AG08396 (cell line): Measurements from ENCODE around the gene CFAP20.
"Not testable (repeated sequence)": the region's sequence is repeated elsewhere in the genome, so short reads cannot be mapped to it uniquely, and the experiment has no call there.

ENCODE experiments used
- DNase-seq: peaks from one replicate; pipeline ENCODE4 v3.0.0; 2012; ENCODE audit warnings: low spot score, mixed read lengths

The CFAP20 gene

DNA sequence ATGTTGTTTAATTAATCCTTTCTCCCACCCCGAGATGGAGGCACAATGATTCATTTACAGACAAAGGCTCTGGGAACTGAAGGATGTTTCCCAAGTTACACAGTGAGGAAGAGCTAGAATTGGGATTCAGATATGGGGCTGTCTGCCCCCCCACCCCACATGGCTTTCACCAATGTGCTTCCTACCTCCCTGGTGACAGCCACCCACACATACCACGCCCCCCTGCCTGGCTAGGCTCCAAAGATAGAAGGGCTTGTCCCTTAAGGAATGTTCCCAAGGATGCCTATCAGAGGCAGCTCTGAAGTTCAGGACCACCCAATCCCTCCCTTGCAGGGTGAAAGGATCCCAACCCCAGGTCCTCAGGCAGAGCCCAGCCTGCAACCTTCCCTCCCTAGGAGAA, 32.9 kb downstream of the CFAP20 start:
- DNase-seq, result no peak

DNA sequence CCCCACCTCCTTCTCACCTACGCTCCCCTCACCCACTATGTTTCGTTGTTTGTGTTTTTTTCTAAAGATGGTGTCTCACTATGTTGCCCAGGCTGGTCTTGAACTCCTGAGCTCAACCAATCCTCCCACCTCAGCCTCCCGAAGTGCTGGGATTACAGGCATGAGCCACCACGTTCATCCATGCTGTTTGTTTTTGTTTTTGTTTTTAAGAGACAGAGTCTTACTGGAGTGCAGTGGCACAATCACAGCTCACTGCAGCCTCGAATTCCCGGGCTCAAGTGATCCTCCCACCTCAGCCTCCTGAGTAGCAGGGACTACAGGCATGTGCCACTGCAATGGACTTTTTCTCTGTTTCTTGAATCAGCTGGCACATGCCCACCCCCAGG, 33.6 kb downstream of the CFAP20 start:
- DNase-seq, result not testable (repeated sequence)

DNA sequence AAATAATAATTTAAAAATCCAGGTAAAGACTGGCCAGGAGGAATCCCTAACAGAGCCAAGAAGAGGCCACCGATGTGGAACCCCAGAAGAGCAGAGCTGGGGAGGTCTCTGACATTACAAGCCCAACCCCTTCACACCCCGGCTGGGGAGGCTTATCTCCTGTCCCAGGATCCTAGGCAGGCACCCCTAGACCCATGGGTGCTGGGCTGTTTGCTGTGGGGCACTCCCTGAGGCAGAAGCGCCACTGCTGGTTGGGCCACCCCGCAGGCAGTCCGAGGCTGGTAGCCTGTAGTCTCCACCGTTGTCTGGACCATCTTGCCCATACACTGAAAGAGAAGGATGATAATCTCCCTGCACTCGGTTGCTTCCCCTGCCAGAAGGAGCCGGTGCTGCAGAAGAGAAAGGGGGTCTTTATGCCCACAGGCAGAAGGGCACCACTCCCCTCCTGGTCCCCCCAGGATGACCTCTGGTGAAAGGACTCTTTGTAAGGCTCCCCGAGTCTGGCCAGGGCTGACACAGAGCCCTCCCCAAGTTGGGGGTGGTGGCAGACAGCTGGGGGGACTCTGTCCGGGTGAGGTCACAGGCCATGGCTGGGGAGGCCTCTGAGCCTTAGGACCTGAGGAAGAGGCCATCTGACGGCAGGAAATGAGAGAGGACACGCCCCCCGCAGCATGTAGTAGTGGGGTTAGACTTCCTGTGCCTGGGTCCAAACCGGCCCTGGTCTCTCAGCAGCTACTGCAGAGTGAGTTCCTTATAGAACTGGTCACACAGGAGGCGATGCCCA, 34.2 kb downstream of the CFAP20 start:
- no peak for DNase-seq

DNA sequence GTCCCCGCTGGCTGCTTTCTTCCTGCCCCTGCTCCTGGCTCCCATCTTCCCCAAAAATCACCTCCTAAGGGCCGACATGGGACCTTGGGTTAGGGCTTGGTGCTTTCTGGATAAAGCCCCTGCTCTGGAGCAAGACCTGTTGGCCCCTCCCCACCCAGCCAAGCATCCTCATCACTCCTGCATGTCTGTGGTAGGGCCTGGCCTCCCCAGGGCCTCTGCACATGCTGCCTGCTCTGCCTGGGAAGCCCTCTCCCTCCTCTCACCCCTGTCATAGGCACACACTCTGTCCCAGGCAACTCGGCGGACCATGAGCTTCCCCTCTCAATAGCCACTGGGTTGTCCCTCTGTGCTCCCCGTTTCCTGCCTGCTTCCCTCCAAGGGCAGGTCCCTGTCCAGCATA, 35.2 kb downstream of the CFAP20 start:
- DNase-seq, result no peak

DNA sequence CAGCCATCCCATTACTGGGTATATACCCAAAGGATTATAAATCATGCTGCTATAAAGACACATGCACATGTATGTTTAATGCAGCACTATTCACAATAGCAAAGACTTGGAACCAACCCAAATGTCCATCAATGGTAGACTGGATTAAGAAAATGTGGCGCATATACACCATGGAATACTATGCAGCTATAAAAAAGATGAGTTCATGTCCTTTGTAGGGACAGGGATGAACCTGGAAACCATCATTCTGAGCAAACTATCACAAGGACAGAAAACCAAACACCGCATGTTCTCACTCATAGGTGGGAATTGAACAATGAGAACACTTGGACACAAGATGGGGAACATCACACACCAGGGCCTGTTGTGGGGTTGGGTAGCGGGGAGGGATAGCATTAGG, 38.8 kb downstream of the CFAP20 start:
- not testable (repeated sequence) for DNase-seq

DNA sequence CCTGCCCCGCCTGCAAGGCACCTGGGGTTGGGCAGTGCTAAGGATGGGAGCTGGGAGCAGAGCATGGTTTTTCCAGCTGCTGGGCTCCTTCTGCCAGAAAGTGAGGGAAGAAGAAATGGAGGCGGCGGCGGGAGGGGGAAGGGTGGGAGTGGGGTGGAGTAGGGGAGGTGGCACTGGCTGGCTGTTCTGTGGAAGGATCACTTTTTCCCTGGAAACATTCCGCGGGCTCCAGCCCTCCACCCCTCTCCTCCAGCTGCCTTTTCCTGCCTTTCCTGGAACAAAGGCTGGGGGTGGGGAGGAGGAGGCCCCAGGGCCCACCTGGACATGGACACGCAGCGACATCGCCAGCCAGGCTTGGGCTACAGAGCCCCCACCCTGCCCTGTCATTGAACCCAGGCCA, 41.1 kb downstream of the CFAP20 start:
- DNase-seq, result no peak

DNA sequence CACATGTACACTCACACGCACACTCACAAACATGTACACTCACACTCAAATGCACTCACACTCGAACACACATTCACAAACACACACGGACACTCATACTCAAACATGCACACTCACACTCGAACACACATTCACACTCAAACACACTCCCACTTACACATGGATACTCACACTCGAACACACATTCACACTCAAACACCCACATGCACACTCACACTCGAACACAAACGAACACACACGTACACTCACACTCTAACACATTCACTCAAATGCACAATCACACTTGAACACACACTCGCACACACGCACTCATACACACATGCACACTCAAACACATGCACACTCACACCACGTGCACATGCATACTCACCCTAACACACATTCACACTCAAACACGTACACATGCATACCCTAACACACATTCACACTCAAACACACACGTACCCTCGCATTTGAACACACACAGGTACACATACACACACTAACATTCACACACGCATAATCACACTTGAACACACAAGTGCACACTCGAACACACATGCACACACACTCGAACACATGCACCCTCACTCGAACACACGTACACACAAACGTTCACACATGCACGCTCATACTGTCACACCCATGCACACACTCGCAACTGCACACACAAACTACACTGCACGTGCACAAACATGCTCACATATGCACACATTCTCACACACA, 41.8 kb downstream of the CFAP20 start:
- DNase-seq, result no peak

DNA sequence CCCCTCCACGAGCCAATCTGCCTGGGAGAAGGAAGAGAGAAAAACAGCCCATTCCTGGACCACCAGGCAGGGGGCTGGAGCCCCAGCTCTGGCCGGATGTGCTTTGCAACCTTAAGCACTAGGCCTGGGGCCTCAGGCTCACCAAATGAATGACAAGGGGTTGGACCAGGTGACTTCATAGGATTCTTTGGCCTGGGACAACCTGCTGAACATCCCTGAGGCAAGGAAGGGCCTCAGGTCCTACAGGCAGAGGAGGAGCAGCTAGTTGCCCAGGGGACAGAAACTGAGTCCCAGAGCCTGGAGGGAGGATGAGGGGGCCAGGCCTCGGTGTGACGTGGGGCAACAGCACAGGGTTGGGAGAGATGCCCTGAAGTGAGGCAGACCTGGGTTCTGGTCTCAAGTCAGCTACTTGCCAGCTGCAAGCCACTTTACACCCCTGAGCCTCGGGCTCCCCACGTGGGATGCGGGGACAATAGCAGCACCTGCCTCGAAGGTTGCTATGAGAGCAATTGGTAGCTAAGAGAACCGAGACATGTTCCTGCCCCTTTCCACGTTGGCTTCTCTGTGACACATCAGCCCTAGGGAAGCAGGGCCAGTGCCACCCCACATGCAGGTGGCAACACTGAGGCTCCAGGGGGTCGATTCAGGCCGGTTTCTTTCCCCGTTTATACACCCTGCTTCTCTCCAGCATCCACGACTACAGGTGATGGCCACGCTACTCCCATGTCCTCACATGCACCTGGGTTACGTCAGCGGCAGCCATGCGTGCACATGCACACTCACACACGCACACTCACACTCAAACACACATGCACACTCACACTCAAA, 42.6 kb downstream of the CFAP20 start:
- no peak for DNase-seq

DNA sequence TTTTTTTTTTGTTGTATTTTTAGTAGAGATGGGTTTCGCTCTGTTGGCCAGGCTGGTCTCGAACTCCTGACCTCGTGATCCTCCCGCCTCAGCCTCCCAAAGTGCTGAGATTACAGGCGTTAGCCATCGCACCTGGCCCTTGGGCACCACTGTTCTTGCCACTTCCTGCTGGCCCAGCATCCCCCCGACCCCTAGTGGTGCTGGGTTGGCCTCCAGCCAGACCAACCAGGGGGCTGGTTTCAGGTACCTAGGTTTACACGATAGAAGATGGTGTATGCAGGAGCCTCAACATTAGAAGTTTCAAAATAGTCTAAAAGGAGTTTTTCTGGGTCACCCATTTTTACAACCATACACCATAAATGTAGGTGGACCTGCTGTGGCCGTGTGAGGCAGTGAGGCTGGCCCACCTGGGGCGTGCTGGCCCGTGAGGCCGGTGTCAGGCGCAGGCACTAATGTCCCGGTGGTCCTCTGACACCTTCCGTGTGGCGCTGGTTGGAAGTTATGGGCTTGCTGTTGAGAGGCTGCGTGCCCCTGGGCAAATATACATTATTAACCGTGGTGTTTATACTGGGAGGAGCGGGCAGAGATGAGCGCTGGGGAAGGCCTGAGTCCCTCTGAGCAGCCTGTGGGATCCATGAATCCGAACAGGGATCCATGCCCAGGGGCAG, 43.5 kb downstream of the CFAP20 start:
- no peak for DNase-seq

DNA sequence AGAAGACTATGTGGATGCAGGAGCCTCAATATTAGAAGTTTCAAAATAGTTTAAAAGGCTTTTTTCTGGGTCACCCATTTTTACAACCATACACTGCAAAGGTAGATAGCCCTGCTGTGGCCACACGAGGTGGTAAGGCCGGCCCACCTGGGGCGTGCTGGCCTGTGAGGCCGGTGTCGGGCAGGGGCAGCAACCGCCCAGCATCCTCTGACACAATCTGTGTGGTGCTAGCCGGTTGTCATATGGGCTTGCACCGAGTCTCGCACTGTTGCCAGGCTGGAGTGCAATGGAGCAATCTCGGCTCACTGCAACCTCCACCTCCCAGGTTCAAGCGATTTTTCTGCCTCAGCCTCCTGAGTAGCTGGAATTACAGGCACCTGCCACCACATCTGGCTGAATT, 44.0 kb downstream of the CFAP20 start:
- DNase-seq, result no peak

DNA sequence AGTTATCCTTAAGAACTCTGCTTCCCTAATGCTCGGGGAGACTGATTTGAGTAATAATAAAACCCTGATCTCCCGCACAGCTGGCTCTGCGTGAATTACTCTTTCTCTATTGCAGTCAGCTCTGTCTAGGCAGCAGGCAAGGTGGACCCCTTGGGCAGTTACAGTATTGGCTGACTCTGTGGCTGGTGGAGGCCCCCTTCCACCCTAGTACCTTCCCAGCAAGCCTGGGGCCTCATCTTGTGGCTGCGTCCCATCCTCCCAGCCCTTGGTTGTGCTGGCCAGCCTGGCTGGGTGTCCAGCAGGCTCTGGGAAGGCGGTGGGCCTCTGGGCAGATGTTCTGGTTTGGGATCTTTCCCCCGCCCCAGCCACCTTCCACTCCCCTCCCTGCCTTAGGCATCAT, 44.5 kb downstream of the CFAP20 start:
- DNase-seq, result no peak

DNA sequence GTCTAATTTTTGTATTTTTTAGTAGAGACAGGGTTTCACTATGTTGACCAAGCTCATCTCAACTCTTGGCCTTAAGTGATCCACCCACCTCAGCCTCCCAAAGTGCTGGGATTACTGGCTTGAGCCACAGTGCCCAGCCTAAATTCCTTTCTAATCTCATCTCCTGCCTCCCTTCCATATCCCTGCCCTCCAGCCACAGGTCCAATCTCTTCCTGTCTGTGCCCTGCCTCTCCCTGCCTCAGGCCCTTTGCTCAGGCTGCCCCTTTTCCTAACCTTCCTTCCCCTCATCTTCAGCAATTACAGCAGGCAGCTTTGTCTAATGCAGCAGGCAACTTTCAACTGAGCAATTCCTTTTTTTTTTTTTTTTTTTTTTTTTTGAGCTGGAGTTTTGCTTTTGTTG, 46.8 kb downstream of the CFAP20 start:
- DNase-seq, result no peak

DNA sequence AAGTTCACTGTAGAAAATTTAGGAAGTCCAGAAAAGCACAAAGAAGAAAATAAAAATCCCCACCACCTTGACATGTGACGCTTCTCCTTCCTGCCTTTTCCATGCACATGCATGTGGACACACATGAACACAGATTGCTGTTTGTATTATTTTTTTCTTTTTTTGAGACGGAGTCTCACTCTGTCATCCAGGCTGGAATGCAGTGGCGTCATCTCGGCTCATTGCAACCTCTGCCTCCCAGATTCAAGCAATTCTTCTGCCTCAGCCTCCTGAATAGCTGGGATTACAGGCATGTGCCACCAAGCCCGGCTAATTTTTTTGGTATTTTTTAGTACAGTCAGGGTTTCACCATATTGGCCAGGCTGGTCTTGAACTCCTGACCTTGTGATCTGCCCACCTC, 48.5 kb downstream of the CFAP20 start:
- DNase-seq, result not testable (repeated sequence)

DNA sequence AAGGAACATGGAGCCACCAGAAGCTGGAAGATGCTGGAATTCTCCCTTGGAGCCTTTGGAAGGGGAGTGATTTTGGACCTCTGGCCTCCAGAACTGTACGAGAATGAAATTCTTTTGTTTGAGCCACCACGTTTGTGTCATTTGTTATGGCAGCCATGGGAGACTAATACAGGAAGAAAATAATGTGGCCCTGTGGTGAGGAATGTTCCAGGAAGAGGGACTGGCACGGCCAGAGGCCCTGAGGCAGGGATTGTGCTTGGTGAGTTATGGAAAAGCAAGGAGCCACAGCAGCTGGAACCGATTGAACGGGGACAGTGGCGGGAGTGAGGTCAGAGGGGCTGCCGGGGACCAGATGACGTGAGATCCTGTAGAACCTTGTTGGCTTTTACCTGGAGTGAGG, 51.4 kb downstream of the CFAP20 start:
- DNase-seq, result no peak

DNA sequence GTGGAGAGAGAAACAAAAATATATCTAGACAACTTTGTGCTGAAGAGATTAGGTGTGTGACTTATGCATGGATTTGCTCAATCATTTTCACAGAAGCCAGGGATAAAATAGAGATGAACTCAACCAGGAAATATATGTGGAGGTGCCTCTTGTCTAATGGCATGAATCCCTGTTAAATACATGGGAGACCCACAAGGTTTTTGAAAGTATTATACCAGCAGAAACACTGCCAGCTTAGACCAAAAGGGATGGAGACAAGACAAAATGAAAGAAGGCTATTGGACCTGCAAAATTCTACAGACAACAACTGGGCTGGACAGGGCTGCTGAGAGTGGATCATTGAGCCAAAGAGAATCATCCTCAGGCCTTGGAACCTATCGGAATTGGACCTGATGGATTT, 52.7 kb downstream of the CFAP20 start:
- no peak for DNase-seq

DNA sequence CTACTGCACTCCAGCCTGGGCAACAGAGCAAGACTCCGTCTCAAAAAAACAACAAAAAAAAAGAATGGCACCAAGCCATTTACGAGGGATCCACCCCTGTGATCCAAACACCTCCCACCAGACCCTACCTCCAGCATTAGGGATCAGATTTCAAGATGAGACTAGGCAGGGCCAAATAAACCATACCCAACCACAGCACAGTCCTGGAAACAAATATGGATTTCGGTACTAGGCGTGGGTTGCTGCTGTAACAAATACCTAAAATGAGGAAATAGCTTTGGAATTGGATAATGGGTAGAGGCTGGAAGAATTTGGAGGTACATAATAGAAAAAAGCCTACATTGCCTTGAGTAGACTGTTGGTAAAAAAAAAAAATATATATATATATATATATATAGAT, 54.5 kb downstream of the CFAP20 start:
- DNase-seq, result no peak

DNA sequence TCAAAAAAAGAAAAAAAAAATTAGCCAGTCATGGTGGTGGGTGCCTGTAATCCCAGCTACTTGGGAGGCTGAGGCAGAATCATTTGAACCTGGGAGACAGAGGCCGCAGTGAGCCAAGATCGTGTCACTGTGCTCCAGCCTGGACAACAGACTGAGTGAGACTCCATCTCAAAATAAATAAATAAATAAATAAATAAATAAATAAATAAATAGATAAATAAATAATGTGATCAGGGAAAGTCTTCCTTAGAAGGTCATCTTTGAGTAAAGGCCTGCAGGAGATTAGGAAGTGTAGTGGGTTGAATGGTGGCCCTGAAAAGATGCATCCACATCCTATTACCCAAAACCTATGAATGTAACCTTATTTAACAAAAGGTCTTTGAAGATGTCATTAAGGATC, 56.1 kb downstream of the CFAP20 start:
- DNase-seq, result not testable (repeated sequence)

DNA sequence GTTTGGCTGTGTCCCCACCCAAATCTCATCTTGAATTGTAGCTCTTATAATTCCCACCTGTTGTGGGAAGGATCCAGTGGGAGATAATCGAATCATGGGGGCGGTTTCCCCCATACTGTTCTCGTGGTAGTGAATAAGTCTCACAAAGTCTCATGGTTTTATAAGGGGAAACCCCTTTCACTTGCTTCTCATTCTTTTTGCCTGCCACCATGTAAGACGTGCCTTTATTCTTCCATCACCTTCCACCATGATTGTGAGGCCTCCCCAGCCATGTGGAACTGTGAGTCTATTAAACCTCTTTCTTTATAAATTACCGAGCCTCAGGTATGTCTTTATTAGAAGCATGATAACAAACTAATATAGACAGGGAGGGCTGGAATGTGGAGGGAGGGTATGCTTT, 57.0 kb downstream of the CFAP20 start:
- not testable (repeated sequence) for DNase-seq

DNA sequence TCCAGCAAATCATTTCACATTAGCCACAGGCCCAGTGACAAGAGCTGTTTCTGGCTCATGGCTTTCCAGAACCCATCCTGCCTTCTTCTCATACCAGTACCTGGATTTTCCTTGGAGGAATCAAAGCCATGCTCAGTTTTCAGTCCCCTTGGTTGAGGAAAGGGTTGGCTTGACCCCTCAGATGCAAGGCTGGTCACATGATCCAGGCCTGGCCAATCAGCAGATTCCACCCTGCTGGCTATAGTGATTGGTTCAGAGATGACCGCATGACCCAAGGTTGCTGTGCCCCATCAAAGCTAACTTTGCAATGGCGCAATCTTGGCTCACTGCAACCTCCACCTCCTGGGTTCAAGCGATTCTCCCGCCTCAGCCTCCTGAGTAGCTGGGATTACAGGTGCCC, 58.6 kb downstream of the CFAP20 start:
- no peak for DNase-seq
